HepG2 (cell line): ENCODE results near the gene KIAA0825. TPM values are rescaled to one million over a fixed set of nuclear protein-coding genes. Genes with fewer than 3 reads are reported as not detected.

ENCODE experiments used
- NFYB ChIP-seq: sonication (generic); formaldehyde crosslinking; IDR thresholded peaks from 2 replicates; pipeline ENCODE4 v1.4.0; 2020; ENCODE audit warnings: missing genetic modification reagents
- NFYC ChIP-seq: IDR thresholded peaks from 2 replicates; pipeline ENCODE4 v1.6.1; 2016; ENCODE audit warnings: missing genetic modification reagents, missing compliant biosample characterization
- RAD51 ChIP-seq: fragments of 450-650 bp; IDR thresholded peaks from 2 replicates; pipeline ENCODE4 v1.6.1; 2016; ENCODE audit warnings: borderline replicate concordance
- TCF12 ChIP-seq, 2 experiments: fragments of 450-650 bp in 1 of 2; sonication (generic) in 1 of 2; formaldehyde crosslinking in 1 of 2; IDR thresholded peaks; 2 replicates each; pipeline versions ENCODE4 v1.6.1 to v1.8.0; 2017 to 2022; ENCODE audit warnings: antibody characterized with exemption in 1 of 2, mild to moderate bottlenecking in 1 of 2, missing genetic modification reagents in 1 of 2, moderate library complexity in 1 of 2
- polyA plus RNA-seq, 8 experiments: library from polyadenylated mRNA; depleted of rRNA in 3 of 8; stranded (reverse) in 7 of 8; unstranded in 1 of 8; fragments of >200 nt; fragmentation: Illumina TruSeq in 4 of 8; extraction: Trizol in 4 of 8; gene quantifications; 2 replicates each; pipeline versions ENCODE4 v1.2.1 to v1.2.3, GENCODE V29; 2011 to 2016; ENCODE audit warnings: low read depth in 4 of 8, missing spikeins in 1 of 8, mixed read lengths in 1 of 8; ENCODE audit not compliant: insufficient read depth in 1 of 8
- total RNA-seq, 5 experiments: library from RNA; depleted of rRNA; stranded (reverse); fragments of >200 nt; fragmentation: Illumina TruSeq; extraction: Trizol; gene quantifications; 2 replicates each; pipeline ENCODE4 v1.2.3, GENCODE V29; 2016; ENCODE audit warnings: low read depth in 1 of 5
- TF ChIP-seq, protein P1 (sequence below), 2 experiments: sonication (generic) in 1 of 2; formaldehyde crosslinking in 1 of 2; IDR thresholded peaks; 2 replicates each; pipeline versions ENCODE4 v1.5.1 to v1.6.1; 2011 to 2020; ENCODE audit warnings: borderline replicate concordance in 1 of 2, low read depth in 1 of 2, low read length in 1 of 2, mild to moderate bottlenecking in 1 of 2, missing genetic modification reagents in 1 of 2, moderate library complexity in 1 of 2
- TF ChIP-seq, protein P2 (sequence below): sonication (generic); formaldehyde crosslinking; IDR thresholded peaks from 2 replicates; pipeline ENCODE4 v1.4.0; 2020; ENCODE audit warnings: mild to moderate bottlenecking, missing genetic modification reagents
- TF ChIP-seq, protein P3 (sequence below): sonication (generic); formaldehyde crosslinking; conservative IDR thresholded peaks from 2 replicates; pipeline ENCODE4 v1.5.0; 2020; ENCODE audit warnings: missing genetic modification reagents
- TF ChIP-seq, protein P4 (sequence below): sonication (generic); formaldehyde crosslinking; conservative IDR thresholded peaks from 2 replicates; pipeline ENCODE4 v1.8.0; 2022; ENCODE audit warnings: low read depth, missing genetic modification reagents

The KIAA0825 gene
- total and polyA plus RNA-seq, 2 of the 13 experiments (the other 11 are each of a cell fraction or from before 2014, with no cell fraction given): 0.05 to 0.51 TPM

DNA sequence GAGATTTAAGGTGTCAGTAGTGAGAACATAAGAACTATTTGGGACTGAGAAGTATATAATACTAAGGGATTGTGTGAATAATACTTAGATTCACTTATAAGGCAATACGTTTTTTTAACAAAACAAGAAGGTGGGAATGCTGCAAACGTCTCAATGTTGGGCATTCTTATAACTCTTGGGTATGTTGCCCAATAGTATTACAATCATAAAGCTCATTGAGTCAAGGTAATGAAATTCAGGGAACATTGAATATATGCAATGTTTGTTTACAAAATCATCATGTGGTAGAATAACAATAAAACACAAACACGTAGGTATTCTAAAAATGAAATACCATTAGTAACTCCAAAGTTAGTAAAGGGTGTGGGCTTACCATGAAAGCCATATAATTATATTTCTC is 400.7 kb downstream of the KIAA0825 start (continued):
- TF ChIP-seq, protein P1, sequence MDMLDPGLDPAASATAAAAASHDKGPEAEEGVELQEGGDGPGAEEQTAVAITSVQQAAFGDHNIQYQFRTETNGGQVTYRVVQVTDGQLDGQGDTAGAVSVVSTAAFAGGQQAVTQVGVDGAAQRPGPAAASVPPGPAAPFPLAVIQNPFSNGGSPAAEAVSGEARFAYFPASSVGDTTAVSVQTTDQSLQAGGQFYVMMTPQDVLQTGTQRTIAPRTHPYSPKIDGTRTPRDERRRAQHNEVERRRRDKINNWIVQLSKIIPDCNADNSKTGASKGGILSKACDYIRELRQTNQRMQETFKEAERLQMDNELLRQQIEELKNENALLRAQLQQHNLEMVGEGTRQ (IDR thresholded peaks at IDR 0.05; ENCODE audit: low read depth, low read length): no peak
- TF ChIP-seq, protein P1 (CRISPR knock-in tag; IDR thresholded peaks at IDR 0.05; ENCODE audit: borderline replicate concordance): no peak
- TF ChIP-seq TCF12 (IDR thresholded peaks at IDR 0.05) (no peak), TCF12 (CRISPR knock-in tag; IDR thresholded peaks at IDR 0.05) (no peak), NFYC (CRISPR knock-in tag) (no peak), RAD51 (no peak), NFYB (CRISPR knock-in tag) (no peak)
- TF ChIP-seq, protein P2, sequence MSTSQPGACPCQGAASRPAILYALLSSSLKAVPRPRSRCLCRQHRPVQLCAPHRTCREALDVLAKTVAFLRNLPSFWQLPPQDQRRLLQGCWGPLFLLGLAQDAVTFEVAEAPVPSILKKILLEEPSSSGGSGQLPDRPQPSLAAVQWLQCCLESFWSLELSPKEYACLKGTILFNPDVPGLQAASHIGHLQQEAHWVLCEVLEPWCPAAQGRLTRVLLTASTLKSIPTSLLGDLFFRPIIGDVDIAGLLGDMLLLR: no peak
- TF ChIP-seq, protein P3, sequence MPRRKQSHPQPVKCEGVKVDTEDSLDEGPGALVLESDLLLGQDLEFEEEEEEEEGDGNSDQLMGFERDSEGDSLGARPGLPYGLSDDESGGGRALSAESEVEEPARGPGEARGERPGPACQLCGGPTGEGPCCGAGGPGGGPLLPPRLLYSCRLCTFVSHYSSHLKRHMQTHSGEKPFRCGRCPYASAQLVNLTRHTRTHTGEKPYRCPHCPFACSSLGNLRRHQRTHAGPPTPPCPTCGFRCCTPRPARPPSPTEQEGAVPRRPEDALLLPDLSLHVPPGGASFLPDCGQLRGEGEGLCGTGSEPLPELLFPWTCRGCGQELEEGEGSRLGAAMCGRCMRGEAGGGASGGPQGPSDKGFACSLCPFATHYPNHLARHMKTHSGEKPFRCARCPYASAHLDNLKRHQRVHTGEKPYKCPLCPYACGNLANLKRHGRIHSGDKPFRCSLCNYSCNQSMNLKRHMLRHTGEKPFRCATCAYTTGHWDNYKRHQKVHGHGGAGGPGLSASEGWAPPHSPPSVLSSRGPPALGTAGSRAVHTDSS (CRISPR knock-in tag): no peak
- TF ChIP-seq, protein P4, sequence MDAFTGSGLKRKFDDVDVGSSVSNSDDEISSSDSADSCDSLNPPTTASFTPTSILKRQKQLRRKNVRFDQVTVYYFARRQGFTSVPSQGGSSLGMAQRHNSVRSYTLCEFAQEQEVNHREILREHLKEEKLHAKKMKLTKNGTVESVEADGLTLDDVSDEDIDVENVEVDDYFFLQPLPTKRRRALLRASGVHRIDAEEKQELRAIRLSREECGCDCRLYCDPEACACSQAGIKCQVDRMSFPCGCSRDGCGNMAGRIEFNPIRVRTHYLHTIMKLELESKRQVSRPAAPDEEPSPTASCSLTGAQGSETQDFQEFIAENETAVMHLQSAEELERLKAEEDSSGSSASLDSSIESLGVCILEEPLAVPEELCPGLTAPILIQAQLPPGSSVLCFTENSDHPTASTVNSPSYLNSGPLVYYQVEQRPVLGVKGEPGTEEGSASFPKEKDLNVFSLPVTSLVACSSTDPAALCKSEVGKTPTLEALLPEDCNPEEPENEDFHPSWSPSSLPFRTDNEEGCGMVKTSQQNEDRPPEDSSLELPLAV (CRISPR knock-in tag): no peak
